Kidney tubule cell (primary cell): Measurements from ENCODE around the gene GUCA2A.
A peak's percentile ranks its signal among the peaks of the same experiment; 100 is the strongest.

Source experiments
- DNase-seq: peaks from one replicate; pipeline ENCODE4 v3.0.0-alpha.2; 2018; ENCODE audit warnings: low spot score

The GUCA2A gene

DNA sequence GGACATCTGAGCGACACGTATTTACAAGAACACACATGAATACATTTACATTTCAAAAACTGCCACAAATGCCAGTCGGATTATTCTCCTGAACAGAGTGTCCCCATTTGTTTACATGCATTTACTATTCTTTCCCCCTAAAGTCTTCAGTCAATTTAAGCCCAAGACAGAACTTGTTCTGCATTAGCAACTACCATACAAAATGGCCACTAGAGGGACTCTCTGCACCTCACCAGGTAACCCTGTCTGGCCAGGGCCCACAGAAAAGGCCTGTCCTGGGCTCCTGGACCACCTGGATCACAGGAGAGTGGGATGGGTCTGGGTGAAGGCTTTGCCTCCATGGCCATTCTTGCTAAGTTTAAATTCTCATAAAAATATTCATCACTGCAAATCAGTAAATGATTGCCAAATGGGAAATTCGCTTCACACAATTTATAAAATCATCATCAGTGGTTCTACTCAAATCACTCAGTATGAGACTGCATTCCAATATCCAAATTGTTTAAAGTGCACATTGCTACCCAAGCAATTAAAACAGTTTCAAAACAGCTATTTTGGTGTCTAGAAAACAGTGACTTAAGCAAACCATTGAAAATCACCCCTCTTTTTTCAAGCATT, 12.5 kb upstream of the GUCA2A start:
- DNase-seq: peak; percentile 51

GRCh38 chr1:42175314-42176054, 10.9 kb upstream of the GUCA2A start:
- DNase-seq: no peak

- DNase-seq: no peak
Observed at GRCh38 chr1:42173961-42174735, 9.6 kb upstream of the GUCA2A start.

DNA sequence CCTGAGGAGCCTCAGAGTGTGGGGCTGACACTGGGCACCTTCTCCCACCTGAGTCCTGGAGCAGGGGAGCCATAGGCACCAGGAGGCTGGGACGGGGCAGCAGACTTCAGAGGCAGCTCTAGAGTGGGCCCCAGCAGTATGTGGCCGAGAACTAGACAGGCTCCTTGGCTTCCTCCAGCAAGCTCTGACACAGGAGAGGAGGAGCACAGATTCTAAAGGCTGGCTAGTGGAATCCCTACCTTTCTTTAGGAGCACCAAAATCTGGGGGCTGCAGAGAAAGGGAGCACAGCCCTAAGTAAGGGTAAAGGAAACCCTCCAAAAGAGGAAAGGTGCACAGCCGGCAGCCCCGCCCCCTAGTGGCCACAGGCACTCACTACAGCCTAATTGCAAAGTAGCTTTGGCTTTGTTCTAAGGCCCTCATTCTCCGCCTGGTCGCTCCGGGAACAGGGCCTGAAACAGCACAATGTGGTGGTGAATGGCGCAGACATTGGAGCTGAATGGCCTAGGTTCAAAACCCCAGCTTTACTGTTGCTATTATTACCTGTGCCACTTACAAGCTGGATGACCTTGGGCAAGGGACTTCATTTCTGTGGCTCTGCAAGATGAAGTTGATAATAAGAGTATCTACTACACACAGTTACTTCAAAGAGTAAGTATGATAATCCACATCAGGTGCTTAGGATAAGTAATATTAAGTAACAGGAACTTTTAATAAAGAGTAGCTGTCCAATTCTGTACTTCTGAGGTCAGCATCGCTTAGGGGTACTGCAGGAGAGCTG, 8.8 kb upstream of the GUCA2A start:
- DNase-seq: peak; percentile 49

DNA sequence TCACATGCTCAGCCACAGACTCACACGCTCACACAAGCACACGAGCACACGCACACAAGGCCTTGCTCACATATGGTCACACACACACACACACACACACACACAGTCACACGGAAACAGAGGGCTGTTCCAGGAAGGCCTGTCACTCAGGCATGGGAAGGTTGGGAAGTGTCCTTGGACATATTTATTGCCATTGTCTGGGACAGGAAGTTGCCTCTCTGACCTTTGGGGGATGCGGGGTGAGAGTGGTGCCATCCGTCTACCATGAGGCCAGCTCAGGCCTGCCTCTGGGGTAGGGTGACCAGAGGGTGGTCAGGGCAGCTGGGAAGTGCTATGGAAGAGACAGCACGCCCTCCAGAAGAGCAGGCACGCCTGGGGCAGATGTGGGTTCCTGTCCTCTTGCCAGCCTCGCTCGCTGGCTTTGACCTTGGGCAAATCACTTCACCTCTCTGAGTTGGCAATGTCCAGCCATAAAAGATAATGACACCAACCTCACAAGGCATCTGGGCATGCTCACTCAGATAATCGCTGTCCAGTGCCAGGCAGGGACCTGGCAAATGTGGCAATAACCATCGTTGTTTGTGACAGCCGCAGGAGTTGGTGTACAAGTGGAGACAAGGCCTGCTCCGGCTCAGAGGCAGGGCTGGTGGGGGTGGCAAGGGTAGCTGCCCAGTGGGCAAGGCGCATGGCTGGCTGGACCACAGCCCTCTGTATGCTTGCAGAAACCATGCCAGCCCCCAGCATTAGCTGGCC, 8.0 kb upstream of the GUCA2A start:
- DNase-seq: no peak

- no peak for DNase-seq
Observed at GRCh38 chr1:42171679-42172266, 7.2 kb upstream of the GUCA2A start.

- no peak for DNase-seq
Observed at GRCh38 chr1:42170779-42171621, 6.5 kb upstream of the GUCA2A start.

GRCh38 chr1:42168763-42169162, 4.2 kb upstream of the GUCA2A start:
- no peak for DNase-seq

- no peak for DNase-seq
Observed at GRCh38 chr1:42168391-42168670, 3.8 kb upstream of the GUCA2A start.

GRCh38 chr1:42167611-42168390, 3.3 kb upstream of the GUCA2A start:
- no peak for DNase-seq

DNA sequence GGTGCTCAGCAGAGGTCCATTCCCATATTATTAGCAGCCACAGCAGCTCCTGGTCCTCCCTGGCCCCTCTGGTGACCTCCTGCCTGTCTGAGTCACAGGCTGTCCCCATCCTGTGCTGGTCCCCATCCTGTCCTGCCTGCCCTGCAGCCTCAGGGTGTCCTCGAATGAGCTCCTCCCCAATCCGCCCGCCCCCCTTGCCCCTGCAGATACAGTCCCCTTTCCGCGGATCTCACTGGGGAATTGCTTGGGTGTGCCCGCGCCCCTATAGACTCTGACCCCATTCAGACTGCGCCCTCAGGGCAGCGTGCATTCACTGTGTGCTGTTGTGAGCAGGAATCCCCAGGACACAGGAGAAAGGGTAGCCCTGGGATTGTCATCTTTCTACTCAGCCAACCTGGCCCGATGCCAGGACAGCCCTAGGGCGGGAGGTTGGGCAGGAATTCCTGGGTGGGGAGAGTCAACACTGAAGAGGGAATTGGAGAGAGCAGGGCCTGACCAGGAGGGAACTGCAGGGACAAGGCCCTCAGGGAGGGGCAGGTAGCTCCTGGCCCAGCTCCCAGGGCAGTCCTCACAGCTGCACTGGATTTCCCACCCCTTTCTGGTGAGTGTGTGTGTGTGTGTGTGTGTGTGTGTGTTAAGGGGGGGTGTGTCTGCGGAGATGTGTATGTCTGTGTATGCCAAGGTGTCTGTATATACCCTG, 1.1 kb upstream of the GUCA2A start:
- DNase-seq: peak; percentile 91

GRCh38 chr1:42163536-42164503, 725 bp downstream of the GUCA2A start:
- no peak for DNase-seq

DNA sequence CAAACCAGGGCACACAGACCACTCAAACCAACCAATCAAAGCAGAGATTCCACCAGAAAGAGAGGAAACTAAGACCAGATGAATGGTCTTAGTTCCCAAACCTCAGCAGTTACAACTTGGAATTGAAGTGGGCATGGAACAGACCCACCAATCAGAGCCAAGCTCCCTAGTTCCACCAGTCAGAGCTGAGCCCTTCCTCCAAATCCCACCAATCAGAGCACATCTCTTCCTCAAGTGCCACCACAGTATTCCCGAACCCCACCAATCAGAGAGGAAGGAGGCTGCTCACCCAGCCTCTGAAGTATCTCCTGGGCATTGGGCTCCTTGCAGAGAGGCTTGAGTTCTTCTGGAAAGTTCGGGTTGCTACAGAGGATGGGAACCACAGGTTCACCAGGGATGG, 1.4 kb downstream of the GUCA2A start:
- DNase-seq: no peak

DNA sequence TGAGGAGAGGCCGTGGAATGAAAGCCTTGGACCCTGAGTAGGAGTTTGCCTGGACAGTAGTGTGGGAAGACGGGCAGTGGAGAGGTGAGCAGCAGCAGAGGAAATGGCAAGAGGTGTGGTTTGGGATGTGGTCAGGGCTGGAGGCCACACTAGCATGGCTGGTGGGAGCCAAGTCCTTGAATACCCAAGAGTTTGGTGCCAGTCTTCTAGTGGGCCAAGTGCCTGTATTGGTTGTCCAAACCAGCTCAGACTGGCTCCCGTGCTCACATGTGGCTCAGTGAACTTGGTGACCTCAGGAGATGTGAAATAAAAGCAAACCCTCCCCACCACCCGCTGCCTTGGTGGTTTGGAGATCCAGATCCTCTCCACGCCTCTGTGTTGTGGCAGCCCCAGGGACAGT, 2.4 kb downstream of the GUCA2A start:
- no peak for DNase-seq

- no peak for DNase-seq
Observed at GRCh38 chr1:42158189-42158588, 6.4 kb downstream of the GUCA2A start.

DNA sequence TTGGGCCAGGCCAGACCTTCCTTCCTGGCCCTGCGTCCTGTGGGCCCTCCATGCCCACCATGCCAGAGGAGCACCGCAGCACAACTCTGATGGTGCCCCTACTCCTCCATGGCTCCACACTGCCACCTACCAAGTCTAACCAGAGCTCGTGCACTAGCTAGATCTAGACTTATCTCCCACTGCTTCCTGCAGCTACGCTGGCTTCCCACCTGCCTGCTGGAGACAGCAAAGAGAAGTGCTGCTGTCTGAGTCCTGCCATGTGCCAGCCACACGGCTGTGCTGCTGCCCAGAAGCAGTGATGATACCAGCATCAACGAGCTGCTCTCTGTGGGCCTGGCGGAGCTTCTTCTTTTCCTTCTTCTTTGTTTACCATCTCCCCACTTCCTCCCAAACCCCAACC, 6.9 kb downstream of the GUCA2A start:
- no peak for DNase-seq

GRCh38 chr1:42155362-42155761, 9.2 kb downstream of the GUCA2A start:
- DNase-seq: no peak

DNA sequence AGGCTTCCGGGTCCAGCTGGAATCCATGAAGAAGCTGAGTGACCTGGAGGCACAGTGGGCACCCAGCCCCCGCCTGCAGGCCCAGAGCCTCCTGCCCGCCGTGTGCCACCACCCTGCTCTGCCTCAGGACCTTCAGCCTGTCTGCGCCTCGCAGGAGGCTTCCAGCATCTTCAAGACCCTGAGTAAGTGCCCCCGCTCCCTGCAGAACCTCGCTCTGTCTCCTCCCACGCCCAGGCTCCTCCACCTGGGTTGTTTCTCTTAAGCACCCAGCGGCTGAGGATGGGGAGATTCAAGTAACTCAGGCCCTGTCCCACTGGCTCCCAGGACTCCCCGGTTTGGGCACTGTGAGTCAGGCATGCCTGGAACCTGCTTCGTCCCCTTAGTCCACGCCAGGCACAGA, 9.9 kb downstream of the GUCA2A start:
- DNase-seq: no peak
